ENCODE results near the gene ANKRD44.

- TF ChIP-seq CTCF (IDR thresholded peaks at IDR 0.05) (no peak), EZH2phosphoT487 (IDR thresholded peaks at IDR 0.05) (no peak), EZH2 (IDR thresholded peaks at IDR 0.05) (no peak)
These were observed 256.1 kb downstream of the ANKRD44 start for GRCh38 chr2:197054437-197054836.
